BLaER1 (cell line): Measurements from ENCODE around the gene BACH1.
A peak's percentile ranks its signal among the peaks of the same experiment; 100 is the strongest.

Source experiments
- H3K27ac ChIP-seq: shearing (Covaris generic); formaldehyde crosslinking; 2 replicates; pipeline ENCODE4 v1.8.1; 2022
- H3K27me3 ChIP-seq: shearing (Covaris generic); formaldehyde crosslinking; 2 replicates; pipeline ENCODE4 v1.8.1; 2022
- H3K36me3 ChIP-seq: shearing (Covaris generic); formaldehyde crosslinking; 2 replicates; pipeline ENCODE4 v1.8.1; 2022
- H3K4me1 ChIP-seq: shearing (Covaris generic); formaldehyde crosslinking; 2 replicates; pipeline ENCODE4 v1.8.1; 2022
- H3K4me2 ChIP-seq: shearing (Covaris generic); formaldehyde crosslinking; 2 replicates; pipeline ENCODE4 v1.8.1; 2022
- H3K4me3 ChIP-seq: shearing (Covaris generic); formaldehyde crosslinking; 2 replicates; pipeline ENCODE4 v1.8.1; 2022
- H3K9ac ChIP-seq: shearing (Covaris generic); formaldehyde crosslinking; 2 replicates; pipeline ENCODE4 v1.8.1; 2022
- H3K9me3 ChIP-seq: shearing (Covaris generic); formaldehyde crosslinking; 2 replicates; pipeline ENCODE4 v1.8.1; 2022
- H4K20me1 ChIP-seq: shearing (Covaris generic); formaldehyde crosslinking; 2 replicates; pipeline ENCODE4 v1.8.1; 2022
- Cebpa-rat ChIP-seq: shearing (Covaris generic); IDR thresholded peaks from 2 replicates; pipeline ENCODE4 v1.8.1; 2022

Gene BACH1

GRCh38 chr21:29289317-29289716 is 9.4 kb upstream of the BACH1 start:
- Histone ChIP-seq H3K9ac (no peak overlapping the region), H4K20me1 (no peaks in the 10 kb centered on the region), H3K27ac (no peak overlapping the region), H3K36me3 (no peaks in the 10 kb centered on the region), H3K4me3 (no peak overlapping the region), H3K4me1 (peaks cover 58% of the 10 kb centered on the region), H3K9me3 (peaks cover 22% of the 10 kb centered on the region), H3K27me3 (no peaks in the 10 kb centered on the region), H3K4me2 (peak overlapping the region; percentile 12; the same call in 1 of the 2 replicates)
- no peak for TF ChIP-seq Cebpa-rat

GRCh38 chr21:29290240-29290639 is 8.5 kb upstream of the BACH1 start:
- H3K4me2 ChIP-seq: no peak overlapping the region
- H3K27ac ChIP-seq: no peak overlapping the region
- H3K9ac ChIP-seq: no peak overlapping the region
- H3K4me1 ChIP-seq: peaks cover 68% of the 10 kb centered on the region
- H3K4me3 ChIP-seq: no peak overlapping the region
- TF ChIP-seq Cebpa-rat: no peak
- H3K36me3 ChIP-seq: 0 out of 2 replicates have a peak, but pooled peaks cover 2% of the 10 kb centered on the region
- peaks cover 26% of the 10 kb centered on the region for H3K9me3 ChIP-seq
- no peaks in the 10 kb centered on the region for H3K27me3 ChIP-seq
- H4K20me1 ChIP-seq: no peaks in the 10 kb centered on the region

- H3K27ac ChIP-seq: peak overlapping the region; percentile 69; the same call in 1 of the 2 replicates
- no peak for TF ChIP-seq Cebpa-rat
- H3K4me2 ChIP-seq: peak overlapping the region; percentile 54
Observed at GRCh38 chr21:29293495-29293894, 5.2 kb upstream of the BACH1 start.

GRCh38 chr21:29295066-29295650 is 3.6 kb upstream of the BACH1 start:
- H3K36me3 ChIP-seq: 0 out of 2 replicates have a peak, but pooled peaks cover 7% of the 10 kb centered on the region
- TF ChIP-seq Cebpa-rat: no peak
- H3K4me2 ChIP-seq: no peak overlapping the region
- peaks cover 42% of the 10 kb centered on the region for H3K4me1 ChIP-seq
- H3K9ac ChIP-seq: no peak overlapping the region
- no peaks in the 10 kb centered on the region for H3K27me3 ChIP-seq
- H3K4me3 ChIP-seq: no peak overlapping the region
- peaks cover 52% of the 10 kb centered on the region for H3K9me3 ChIP-seq
- peaks cover 5% of the 10 kb centered on the region for H4K20me1 ChIP-seq
- H3K27ac ChIP-seq: 0 out of 2 replicates have a peak overlapping the region, but pooled peaks have one; percentile 6

More at GRCh38 chr21:29293495-29293894, 5.2 kb upstream of the BACH1 start:
- Histone ChIP-seq H3K4me1 (peaks cover 57% of the 10 kb centered on the region), H4K20me1 (no peaks in the 10 kb centered on the region), H3K9ac (no peak overlapping the region), H3K36me3 (0 out of 2 replicates have a peak, but pooled peaks cover 7% of the 10 kb centered on the region), H3K4me3 (no peak overlapping the region), H3K27me3 (no peaks in the 10 kb centered on the region), H3K9me3 (peaks cover 52% of the 10 kb centered on the region)

- no peaks in the 10 kb centered on the region for H3K27me3 ChIP-seq
- H3K27ac ChIP-seq: no peak overlapping the region
- 0 out of 2 replicates have a peak, but pooled peaks cover 7% of the 10 kb centered on the region for H3K36me3 ChIP-seq
- no peak overlapping the region for H3K9ac ChIP-seq
- peaks cover 47% of the 10 kb centered on the region for H3K9me3 ChIP-seq
- no peak for TF ChIP-seq Cebpa-rat
- peaks cover 52% of the 10 kb centered on the region for H3K4me1 ChIP-seq
- H4K20me1 ChIP-seq: peaks cover 18% of the 10 kb centered on the region
- H3K4me2 ChIP-seq: no peak overlapping the region
- H3K4me3 ChIP-seq: no peak overlapping the region
Observed at GRCh38 chr21:29296446-29296845, 2.3 kb upstream of the BACH1 start.

- H3K9ac ChIP-seq: peak overlapping the region; percentile 86
- peak overlapping the region; percentile 83 for H3K27ac ChIP-seq
- H3K9me3 ChIP-seq: peaks cover 34% of the 10 kb centered on the region
- H3K4me2 ChIP-seq: peak overlapping the region; percentile 81
- 0 out of 2 replicates have a peak, but pooled peaks cover 7% of the 10 kb centered on the region for H3K36me3 ChIP-seq
- H3K4me3 ChIP-seq: peak overlapping the region; percentile 73
- H3K4me1 ChIP-seq: peaks cover 64% of the 10 kb centered on the region
- peaks cover 30% of the 10 kb centered on the region for H4K20me1 ChIP-seq
- no peaks in the 10 kb centered on the region for H3K27me3 ChIP-seq
- TF ChIP-seq Cebpa-rat: no peak
Observed at GRCh38 chr21:29297483-29298347, 1.0 kb upstream of the BACH1 start.

- Histone ChIP-seq H3K4me2 (peak overlapping the region; percentile 90), H3K4me3 (peak overlapping the region; percentile 73), H3K27me3 (no peaks in the 10 kb centered on the region), H3K9ac (peak overlapping the region; percentile 86), H3K9me3 (peaks cover 34% of the 10 kb centered on the region), H3K4me1 (peaks cover 65% of the 10 kb centered on the region), H3K36me3 (0 out of 2 replicates have a peak, but pooled peaks cover 7% of the 10 kb centered on the region), H3K27ac (peak overlapping the region; percentile 83), H4K20me1 (peaks cover 45% of the 10 kb centered on the region)
- no peak for TF ChIP-seq Cebpa-rat
Observed at GRCh38 chr21:29299046-29299915, 559 bp downstream of the BACH1 start.

- H3K27me3 ChIP-seq: no peaks in the 10 kb centered on the region
- H3K27ac ChIP-seq: peak overlapping the region; percentile 83
- peaks cover 27% of the 10 kb centered on the region for H3K9me3 ChIP-seq
- peak overlapping the region; percentile 86 for H3K9ac ChIP-seq
- H4K20me1 ChIP-seq: peaks cover 54% of the 10 kb centered on the region
- H3K4me2 ChIP-seq: peak overlapping the region; percentile 90
- peak overlapping the region; percentile 73 for H3K4me3 ChIP-seq
- no peak for TF ChIP-seq Cebpa-rat
- peaks cover 65% of the 10 kb centered on the region for H3K4me1 ChIP-seq
- H3K36me3 ChIP-seq: 0 out of 2 replicates have a peak, but pooled peaks cover 6% of the 10 kb centered on the region
Observed at GRCh38 chr21:29299916-29300806, 1.4 kb downstream of the BACH1 start.

- Histone ChIP-seq H3K9ac (peak overlapping the region; percentile 86; the same call in 1 of the 2 replicates), H3K4me1 (peaks cover 66% of the 10 kb centered on the region), H3K36me3 (no peaks in the 10 kb centered on the region), H3K4me3 (peak overlapping the region; percentile 73), H3K4me2 (peak overlapping the region; percentile 90), H4K20me1 (peaks cover 60% of the 10 kb centered on the region), H3K27ac (no peak overlapping the region; the same call in 1 of the 2 replicates), H3K27me3 (no peaks in the 10 kb centered on the region), H3K9me3 (peaks cover 21% of the 10 kb centered on the region)
- no peak for TF ChIP-seq Cebpa-rat
Observed at GRCh38 chr21:29300807-29301138, 2.1 kb downstream of the BACH1 start.
